ENCODE data around the gene DLL4.

GRCh38 chr15:40936234-40936708, 7.1 kb downstream of the DLL4 start:
- no peak for TF ChIP-seq POLR2AphosphoS5 (IDR thresholded peaks at IDR 0.05)
- TF ChIP-seq POLR2A (IDR thresholded peaks at IDR 0.05), result no peak
- no peak for TF ChIP-seq CTCF (IDR thresholded peaks at IDR 0.05 in 8 of 11, conservative IDR thresholded peaks at IDR 0.05 in 3 of 11)

Data from spleen (tissue), 7 donors.